Measurements from ENCODE around the gene ERP44.

GRCh38 chr9:99980598-99980997 lies 118.2 kb downstream of the ERP44 start:
- no peak for TF ChIP-seq CTCF (IDR thresholded peaks at IDR 0.05; ENCODE audit: insufficient read depth, low read depth, low read length)
- TF ChIP-seq EZH2 (IDR thresholded peaks at IDR 0.05; ENCODE audit: insufficient read depth, low read length): no peak

All from astrocyte (in vitro differentiated cells and primary cell).